GM23338 (cell line): Measurements from ENCODE around the gene S1PR3.

ENCODE experiments used
- EZH2 ChIP-seq: fragments of 200-600 bp; sonication (generic); IDR thresholded peaks from one replicate; pipeline ENCODE4 v1.8.0; 2017; ENCODE audit warnings: antibody characterized with exemption, mild to moderate bottlenecking, low read depth; ENCODE audit not compliant: unreplicated experiment
- POLR2AphosphoS5 ChIP-seq: IDR thresholded peaks from 2 replicates; pipeline ENCODE4 v1.6.1; 2016; ENCODE audit warnings: antibody characterized with exemption, low read depth
- TF ChIP-seq, protein P1 (sequence below), 2 experiments: fragments of 200-600 bp in 1 of 2; sonication (generic) in 1 of 2; conservative IDR thresholded peaks; 2 replicates each; pipeline versions ENCODE4 v1.5.1 to v1.6.1; 2016 to 2017; ENCODE audit warnings: antibody characterized with exemption in 2 of 2, low read depth in 2 of 2, mild to moderate bottlenecking in 2 of 2, moderate library complexity in 1 of 2
- TF ChIP-seq, protein P2 (sequence below): IDR thresholded peaks from one replicate; pipeline ENCODE4 v1.6.1; 2018; ENCODE audit warnings: antibody characterized with exemption; ENCODE audit not compliant: unreplicated experiment
- TF ChIP-seq, protein P3 (sequence below): fragments of 250-450 bp; sonication (Bioruptor Pico); IDR thresholded peaks from 2 replicates; pipeline ENCODE4 v1.5.0; 2020; ENCODE audit warnings: mild to moderate bottlenecking, moderate library complexity

- TF ChIP-seq, protein P1, sequence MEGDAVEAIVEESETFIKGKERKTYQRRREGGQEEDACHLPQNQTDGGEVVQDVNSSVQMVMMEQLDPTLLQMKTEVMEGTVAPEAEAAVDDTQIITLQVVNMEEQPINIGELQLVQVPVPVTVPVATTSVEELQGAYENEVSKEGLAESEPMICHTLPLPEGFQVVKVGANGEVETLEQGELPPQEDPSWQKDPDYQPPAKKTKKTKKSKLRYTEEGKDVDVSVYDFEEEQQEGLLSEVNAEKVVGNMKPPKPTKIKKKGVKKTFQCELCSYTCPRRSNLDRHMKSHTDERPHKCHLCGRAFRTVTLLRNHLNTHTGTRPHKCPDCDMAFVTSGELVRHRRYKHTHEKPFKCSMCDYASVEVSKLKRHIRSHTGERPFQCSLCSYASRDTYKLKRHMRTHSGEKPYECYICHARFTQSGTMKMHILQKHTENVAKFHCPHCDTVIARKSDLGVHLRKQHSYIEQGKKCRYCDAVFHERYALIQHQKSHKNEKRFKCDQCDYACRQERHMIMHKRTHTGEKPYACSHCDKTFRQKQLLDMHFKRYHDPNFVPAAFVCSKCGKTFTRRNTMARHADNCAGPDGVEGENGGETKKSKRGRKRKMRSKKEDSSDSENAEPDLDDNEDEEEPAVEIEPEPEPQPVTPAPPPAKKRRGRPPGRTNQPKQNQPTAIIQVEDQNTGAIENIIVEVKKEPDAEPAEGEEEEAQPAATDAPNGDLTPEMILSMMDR (conservative IDR thresholded peaks at IDR 0.05; ENCODE audit: low read depth in 2 of 2), result no peak
- TF ChIP-seq, protein P2, sequence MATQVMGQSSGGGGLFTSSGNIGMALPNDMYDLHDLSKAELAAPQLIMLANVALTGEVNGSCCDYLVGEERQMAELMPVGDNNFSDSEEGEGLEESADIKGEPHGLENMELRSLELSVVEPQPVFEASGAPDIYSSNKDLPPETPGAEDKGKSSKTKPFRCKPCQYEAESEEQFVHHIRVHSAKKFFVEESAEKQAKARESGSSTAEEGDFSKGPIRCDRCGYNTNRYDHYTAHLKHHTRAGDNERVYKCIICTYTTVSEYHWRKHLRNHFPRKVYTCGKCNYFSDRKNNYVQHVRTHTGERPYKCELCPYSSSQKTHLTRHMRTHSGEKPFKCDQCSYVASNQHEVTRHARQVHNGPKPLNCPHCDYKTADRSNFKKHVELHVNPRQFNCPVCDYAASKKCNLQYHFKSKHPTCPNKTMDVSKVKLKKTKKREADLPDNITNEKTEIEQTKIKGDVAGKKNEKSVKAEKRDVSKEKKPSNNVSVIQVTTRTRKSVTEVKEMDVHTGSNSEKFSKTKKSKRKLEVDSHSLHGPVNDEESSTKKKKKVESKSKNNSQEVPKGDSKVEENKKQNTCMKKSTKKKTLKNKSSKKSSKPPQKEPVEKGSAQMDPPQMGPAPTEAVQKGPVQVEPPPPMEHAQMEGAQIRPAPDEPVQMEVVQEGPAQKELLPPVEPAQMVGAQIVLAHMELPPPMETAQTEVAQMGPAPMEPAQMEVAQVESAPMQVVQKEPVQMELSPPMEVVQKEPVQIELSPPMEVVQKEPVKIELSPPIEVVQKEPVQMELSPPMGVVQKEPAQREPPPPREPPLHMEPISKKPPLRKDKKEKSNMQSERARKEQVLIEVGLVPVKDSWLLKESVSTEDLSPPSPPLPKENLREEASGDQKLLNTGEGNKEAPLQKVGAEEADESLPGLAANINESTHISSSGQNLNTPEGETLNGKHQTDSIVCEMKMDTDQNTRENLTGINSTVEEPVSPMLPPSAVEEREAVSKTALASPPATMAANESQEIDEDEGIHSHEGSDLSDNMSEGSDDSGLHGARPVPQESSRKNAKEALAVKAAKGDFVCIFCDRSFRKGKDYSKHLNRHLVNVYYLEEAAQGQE, result no peak
- no peak for TF ChIP-seq EZH2
- no peak for TF ChIP-seq POLR2AphosphoS5
- TF ChIP-seq, protein P3, sequence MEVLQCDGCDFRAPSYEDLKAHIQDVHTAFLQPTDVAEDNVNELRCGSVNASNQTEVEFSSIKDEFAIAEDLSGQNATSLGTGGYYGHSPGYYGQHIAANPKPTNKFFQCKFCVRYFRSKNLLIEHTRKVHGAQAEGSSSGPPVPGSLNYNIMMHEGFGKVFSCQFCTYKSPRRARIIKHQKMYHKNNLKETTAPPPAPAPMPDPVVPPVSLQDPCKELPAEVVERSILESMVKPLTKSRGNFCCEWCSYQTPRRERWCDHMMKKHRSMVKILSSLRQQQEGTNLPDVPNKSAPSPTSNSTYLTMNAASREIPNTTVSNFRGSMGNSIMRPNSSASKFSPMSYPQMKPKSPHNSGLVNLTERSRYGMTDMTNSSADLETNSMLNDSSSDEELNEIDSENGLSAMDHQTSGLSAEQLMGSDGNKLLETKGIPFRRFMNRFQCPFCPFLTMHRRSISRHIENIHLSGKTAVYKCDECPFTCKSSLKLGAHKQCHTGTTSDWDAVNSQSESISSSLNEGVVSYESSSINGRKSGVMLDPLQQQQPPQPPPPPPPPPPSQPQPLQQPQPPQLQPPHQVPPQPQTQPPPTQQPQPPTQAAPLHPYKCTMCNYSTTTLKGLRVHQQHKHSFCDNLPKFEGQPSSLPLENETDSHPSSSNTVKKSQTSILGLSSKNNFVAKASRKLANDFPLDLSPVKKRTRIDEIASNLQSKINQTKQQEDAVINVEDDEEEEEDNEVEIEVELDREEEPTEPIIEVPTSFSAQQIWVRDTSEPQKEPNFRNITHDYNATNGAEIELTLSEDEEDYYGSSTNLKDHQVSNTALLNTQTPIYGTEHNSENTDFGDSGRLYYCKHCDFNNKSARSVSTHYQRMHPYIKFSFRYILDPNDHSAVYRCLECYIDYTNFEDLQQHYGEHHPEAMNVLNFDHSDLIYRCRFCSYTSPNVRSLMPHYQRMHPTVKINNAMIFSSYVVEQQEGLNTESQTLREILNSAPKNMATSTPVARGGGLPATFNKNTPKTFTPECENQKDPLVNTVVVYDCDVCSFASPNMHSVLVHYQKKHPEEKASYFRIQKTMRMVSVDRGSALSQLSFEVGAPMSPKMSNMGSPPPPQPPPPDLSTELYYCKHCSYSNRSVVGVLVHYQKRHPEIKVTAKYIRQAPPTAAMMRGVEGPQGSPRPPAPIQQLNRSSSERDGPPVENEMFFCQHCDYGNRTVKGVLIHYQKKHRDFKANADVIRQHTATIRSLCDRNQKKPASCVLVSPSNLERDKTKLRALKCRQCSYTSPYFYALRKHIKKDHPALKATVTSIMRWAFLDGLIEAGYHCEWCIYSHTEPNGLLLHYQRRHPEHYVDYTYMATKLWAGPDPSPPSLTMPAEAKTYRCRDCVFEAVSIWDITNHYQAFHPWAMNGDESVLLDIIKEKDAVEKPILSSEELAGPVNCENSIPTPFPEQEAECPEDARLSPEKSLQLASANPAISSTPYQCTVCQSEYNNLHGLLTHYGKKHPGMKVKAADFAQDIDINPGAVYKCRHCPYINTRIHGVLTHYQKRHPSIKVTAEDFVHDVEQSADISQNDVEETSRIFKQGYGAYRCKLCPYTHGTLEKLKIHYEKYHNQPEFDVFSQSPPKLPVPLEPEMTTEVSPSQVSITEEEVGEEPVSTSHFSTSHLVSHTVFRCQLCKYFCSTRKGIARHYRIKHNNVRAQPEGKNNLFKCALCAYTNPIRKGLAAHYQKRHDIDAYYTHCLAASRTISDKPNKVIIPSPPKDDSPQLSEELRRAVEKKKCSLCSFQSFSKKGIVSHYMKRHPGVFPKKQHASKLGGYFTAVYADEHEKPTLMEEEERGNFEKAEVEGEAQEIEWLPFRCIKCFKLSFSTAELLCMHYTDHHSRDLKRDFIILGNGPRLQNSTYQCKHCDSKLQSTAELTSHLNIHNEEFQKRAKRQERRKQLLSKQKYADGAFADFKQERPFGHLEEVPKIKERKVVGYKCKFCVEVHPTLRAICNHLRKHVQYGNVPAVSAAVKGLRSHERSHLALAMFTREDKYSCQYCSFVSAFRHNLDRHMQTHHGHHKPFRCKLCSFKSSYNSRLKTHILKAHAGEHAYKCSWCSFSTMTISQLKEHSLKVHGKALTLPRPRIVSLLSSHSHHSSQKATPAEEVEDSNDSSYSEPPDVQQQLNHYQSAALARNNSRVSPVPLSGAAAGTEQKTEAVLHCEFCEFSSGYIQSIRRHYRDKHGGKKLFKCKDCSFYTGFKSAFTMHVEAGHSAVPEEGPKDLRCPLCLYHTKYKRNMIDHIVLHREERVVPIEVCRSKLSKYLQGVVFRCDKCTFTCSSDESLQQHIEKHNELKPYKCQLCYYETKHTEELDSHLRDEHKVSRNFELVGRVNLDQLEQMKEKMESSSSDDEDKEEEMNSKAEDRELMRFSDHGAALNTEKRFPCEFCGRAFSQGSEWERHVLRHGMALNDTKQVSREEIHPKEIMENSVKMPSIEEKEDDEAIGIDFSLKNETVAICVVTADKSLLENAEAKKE (CRISPR knock-in tag), result no peak
Measured at GRCh38 chr9:89032661-89033060, 41.4 kb downstream of the S1PR3 start.
